GM19351 (cell line): ENCODE results near the gene SLC16A7.
A peak's percentile ranks its signal among the peaks of the same experiment; 100 is the strongest.

Source experiments
- ATAC-seq: cut with Tn5 transposase; IDR thresholded peaks from one replicate; pipeline ENCODE4 v1.9.1; 2021; ENCODE audit warnings: mild to moderate bottlenecking, moderate library complexity; ENCODE audit not compliant: unreplicated experiment

SLC16A7 gene

DNA sequence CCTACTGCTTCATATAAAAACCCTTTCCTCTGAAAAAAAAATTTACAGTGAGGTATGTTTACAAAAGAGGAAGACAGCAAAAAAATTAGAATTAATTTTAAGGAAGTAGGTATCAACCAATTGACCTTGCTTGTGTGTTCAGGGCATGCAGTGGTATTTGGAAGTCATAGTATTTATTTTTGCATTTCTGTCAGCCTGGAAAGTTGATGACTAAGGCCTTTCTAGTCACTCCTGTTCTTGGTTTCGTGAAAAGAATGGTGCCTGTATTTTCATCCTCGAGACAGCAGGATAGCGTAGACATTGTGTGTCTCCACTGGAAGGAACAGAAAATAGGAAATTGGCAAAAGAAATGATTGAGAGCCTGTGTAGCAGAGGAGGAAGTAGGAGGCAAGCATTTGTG lies 24.5 kb downstream of the SLC16A7 start:
- peak; percentile 37 for ATAC-seq

DNA sequence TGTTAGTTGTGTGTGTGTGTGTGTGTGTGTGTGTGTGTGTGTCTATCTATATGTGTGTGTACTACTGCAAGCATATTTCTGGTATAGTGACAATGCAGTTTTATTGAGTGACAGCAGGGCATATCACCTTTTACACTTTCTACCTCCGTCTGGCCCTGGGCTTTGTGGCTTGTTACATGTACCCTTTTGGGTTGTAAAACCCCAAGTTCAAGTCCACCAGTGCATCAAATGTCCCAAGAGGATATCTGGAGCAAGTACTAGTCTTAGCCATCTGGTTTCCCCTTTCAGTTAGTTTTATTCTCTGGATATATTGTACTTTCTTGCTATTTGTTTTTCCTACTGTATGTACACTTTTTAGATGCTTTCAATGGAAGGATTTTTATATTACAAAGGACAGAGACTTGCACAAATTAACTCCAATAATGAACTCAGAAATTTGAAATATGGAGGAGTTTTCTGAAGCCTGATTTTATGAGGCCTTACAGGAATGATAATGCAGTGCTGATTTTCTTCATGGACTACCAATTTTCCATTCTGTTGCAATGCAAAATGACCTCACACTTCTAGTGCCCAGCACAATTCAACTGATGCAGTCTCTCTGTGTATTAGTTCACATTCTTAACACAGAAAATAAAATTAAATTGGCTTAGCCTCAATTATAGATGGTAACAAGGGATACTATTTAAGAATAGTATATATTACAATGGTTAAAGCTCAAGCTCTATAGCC lies 29.1 kb downstream of the SLC16A7 start:
- no peak for ATAC-seq

DNA sequence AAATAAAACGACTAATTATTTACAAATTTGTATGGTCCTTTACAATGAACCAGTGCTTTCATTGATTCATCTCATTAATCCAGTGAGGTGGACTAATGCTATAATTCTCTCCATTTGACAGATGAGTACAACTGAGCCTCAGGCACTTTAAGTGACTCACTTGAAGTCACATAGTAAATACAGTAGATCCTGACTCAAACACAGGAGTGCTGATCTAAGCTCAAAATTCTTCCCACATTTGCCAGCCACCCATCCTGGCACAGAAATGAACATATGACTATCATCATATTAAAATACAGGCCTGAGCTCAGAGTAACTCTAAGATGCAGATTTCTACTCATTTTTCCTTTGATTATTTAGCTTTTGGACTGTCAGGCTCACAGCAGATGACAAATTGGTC lies 30.6 kb downstream of the SLC16A7 start:
- ATAC-seq, result no peak

DNA sequence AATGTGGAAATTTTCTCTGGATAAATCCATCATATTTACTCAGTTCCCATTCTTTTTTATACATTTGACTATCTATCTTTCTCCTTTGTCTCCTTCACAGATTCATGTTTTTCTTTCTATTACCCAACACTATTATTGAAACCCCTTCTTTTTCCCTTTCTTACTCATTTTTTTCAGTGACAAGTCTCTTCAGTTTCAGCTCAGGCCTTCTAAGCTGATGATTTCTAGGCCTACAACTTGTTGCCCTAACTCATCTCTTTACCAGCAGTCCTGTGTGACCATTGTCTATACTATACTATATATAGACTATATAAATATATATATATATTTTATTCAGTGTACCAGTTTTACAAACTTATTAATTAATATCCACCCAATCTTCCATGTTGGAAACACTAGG lies 31.8 kb downstream of the SLC16A7 start:
- peak; percentile 57 for ATAC-seq

DNA sequence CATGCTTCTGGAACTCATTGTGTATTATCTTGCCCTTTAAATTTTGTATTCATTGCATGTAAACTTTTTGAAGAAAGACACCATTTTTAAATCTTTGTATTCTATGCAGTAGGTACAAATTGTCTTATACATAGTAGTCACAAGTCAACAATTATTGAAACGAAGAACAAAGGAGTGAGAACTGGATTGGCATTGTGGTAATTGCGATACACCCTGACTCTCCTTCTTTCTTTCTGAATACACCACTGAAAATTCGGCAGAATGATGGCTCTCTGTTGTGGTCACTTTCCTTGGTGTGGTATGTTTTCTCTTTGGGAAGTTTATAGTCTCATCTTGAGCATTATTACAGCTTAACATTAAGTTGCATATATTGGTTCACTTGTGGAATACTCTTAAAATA lies 34.1 kb downstream of the SLC16A7 start:
- ATAC-seq, result no peak

DNA sequence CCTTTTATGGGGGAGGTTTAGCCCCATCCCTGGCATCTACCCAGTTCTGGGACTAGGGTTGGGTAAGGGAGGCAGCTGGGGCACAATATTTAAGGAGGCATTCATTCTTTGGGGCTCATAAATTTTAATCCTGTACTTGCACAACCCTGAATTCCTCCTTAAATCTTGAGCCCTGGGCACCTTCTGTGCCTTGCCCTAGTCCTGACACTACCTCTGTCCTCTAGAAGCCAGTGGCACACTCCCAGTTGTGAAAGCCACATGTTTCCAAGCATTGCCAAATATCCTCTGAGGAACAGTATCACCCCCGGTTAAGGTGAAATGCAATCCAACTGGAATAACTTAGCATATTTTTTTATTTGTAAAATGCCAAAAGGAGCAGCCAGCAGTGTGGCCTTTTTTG lies 36.6 kb downstream of the SLC16A7 start:
- ATAC-seq, result no peak

DNA sequence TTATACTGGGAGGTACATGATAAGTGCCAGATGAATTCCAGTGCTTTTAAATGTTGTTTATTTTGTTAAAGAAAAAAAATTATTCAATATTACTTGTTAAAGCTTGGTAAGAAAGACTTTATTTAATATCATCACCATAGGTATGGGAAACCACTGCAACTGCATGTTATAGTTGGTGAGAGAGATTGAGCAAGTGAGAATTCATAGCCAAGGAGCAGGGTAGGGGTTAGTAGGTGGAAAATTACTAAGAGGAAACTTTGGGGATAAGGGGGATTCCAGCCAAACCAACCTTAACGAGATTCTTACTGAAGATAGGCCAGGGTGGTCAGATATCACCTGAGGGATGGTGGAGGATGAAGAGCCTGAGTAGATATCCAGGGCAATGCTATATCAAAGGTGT lies 38.4 kb downstream of the SLC16A7 start:
- no peak for ATAC-seq

DNA sequence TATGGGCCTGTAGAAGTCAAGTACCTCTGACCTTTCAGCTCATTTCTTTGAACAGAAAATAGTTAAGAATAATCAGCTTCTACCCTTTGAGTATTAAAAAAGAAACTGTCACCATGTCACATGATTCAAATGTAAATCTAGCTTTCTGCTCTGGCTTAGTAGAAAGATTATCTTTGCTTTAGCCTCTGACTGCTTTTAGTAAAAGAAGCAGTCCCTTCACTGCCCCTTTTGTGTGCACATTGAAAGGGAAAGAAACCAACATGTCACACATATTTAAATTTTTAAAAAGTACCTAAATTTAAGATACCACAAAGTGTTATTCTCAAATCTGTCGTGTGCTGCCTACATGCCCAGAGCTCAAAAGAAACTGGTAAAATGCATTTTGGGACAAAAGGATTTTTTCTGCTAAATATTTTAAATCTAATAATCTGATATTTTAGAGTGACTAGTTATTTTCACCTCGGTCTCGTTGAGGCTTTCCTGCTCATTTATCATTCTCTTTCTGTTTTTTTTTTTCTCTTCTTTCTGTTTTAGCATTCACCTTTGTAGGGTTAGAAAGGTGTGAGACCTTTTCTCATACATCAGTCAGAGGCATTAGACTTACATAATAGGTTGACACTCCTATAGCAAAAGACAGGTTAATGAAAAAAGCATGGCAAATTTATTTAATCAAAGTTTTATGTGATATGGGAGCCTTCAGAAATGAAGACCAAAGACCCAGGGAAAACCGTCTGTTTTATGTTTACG lies 41.3 kb downstream of the SLC16A7 start:
- ATAC-seq, result peak; percentile 60

DNA sequence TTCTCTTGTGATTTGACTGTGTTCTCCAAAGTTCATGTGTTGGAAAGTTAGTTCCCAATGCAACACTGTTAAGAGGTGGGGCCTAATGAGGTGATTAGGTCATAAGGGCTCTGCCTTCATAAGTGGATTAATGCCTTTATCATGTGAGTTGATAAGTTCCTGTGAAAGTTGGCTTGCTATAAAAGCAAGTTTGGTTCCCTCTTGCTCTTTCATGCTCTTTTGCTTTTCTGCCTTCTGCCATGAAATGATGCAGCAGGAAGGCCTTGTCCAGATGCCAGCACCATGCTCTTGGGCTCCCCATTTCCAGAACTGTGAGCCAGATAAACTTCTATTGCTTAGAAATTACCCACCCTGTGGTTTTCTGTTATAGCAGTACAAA lies 41.9 kb downstream of the SLC16A7 start:
- ATAC-seq, result no peak

DNA sequence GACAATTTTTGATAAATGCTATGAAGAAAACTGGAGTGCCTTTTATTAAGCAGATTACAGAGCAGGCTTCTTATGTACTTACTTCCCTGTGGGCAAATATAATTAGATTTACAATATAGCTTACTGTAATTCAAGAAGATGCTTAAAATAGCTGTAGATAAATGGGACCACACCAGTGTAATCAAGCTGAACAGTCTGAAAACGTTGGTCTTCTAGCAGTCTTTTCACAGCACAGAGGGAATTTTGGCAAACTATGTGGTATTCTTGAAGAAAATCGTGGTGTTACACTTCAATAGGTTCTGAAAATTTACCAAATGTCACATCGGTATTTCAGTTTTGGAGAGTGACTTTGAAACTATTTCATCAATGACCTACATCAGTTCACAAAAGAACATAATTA lies 47.7 kb downstream of the SLC16A7 start:
- ATAC-seq, result no peak

DNA sequence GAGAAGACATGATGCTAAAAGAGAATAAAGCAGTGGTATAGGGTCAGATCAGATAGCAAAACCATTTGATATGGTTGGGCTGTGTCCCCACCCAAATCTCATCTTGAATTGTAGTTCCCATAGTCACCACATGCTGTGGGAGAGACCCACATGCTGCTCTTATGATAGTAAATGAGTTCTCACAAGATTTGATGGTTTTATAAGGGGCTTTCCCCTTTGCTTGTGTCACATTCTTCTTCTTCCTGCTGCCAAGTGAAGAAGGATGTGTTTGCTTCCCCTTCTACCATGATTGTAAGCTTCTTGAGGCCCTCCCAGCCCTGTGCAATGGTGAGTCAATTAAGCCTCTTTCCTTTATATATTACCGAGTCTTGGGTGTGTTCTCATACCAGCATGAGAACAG lies 49.4 kb downstream of the SLC16A7 start:
- no peak for ATAC-seq

DNA sequence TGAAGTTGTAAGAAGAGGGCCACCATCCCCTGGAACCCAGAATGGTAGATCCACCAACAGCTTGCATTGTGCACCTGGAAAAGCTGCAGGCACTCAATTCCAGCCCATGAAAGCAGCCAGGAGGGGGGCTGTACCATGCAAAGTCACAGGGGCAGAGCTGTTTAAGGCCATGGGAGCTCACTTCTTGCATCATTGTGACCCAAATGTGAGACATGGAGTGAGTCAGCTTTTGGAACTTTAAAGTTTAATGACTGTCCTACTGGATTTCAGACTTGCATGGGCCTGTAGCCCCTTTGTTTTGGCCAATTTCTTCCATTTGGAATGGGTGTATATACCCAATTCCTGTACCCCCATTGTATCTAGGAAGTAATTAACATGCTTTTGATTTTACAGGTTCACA lies 50.8 kb downstream of the SLC16A7 start:
- ATAC-seq, result no peak

DNA sequence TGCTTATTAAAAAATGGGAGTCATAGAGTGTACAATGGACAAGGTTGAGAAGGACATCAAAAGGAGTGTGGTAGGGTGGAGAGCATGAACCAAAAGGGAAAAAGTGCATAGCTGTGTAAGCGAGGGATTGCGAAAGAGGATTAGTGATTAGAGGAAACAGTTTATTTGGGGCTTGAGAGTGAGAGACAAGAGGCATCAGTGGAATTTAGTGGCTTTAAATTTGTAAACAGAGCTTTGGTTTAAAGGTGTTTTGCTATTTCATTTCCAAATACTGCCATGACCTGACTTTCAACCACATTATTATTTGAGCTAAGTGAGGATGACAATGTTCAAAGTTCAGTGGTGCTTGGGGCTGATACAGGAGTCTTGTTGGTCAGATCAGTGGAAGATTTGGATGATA lies 53.4 kb downstream of the SLC16A7 start:
- no peak for ATAC-seq

DNA sequence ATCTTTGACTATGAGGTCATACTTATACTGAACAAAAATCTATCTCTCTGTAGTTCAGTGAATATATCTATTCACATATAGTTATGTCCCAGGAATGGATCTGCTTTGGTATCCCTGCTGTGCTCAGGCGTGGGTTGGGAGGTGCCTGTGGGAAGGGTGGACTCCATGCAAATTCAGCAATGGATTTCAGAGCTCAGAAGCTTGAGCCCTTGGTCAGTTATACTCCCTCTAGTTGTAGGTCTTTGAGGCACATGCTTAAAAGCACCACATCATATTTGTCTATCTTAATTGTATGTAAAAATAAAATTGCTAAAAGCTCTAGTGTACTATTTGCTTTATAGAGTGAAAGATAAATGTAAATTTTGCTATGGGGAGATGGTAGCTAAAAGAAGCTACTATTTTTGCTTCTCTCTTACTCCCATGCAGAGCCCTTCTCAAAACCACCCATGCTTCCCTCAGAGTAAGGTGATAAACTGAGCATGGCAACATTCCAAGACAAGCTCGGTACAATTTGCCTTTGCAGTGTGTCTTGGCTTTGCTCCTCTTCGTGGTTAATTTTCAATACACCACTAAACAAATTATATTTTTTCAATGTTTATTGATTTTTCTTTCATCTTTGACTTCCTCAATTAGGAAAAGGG lies 54.9 kb downstream of the SLC16A7 start:
- no peak for ATAC-seq

DNA sequence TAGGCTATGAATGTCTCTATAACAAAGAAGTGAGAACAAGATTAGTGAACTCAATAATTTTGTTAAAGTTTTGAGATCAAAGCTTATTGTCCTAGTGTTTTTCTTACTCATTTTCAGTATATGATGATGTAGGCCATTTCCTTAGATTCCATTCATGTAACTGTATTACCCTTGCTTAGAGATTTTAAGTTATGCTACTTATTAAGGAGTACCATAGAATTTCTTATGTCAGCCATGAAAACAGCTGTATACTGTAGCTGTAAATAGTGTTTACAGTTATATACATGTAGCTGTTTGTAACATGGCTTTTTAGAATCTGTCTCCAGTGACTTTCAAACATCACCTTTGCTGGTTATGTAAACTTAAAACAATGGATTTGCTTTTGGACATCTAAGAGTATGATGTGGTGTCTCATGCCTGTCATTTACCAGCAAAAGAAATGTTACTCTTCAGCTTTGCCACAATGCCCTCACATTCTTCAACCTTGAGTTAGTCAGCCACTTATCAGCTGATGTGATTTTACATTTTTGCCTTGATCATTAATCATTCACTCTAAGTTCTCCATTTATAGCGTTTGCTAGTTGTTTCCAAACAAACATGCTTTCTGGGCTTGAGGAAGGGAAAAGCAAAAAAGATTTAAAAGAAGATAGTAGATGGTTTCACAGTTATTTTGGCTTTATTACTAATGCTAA lies 55.5 kb downstream of the SLC16A7 start:
- ATAC-seq, result no peak

DNA sequence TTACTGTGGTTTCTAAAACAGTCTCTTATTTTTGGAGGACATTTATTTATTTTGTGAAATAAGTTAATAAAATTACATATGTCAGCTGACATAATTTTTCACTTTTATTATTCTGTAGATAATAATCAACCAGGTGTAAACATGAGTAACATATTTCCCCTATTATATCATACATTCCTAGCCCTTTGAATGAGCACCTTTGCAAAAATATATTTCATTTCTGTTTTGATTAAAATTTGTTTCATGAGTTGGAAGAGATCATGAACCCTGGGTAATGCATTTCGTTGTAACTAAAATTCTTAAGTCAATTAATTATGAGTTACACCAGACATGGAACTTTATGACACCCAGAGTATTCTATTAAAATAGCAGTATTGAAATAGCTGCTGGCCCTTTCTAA lies 56.3 kb downstream of the SLC16A7 start:
- ATAC-seq, result no peak

DNA sequence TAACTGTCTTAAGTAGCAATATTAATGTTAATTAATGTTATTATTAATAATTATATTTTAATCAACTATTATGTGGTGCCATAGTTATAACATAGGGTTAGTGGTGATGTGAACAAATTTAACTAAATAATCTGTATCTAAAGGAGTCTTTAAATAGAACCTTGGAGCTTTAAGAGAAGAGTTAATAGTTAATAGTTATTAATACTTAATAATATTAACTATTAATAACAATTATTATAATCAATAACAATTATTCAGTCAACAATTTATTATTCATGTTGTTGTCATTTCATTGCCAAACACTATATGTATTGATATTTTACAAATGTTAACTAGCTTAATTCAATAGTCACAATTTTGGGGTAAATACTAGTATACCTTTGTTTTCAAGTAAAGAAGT lies 58.2 kb downstream of the SLC16A7 start:
- no peak for ATAC-seq

DNA sequence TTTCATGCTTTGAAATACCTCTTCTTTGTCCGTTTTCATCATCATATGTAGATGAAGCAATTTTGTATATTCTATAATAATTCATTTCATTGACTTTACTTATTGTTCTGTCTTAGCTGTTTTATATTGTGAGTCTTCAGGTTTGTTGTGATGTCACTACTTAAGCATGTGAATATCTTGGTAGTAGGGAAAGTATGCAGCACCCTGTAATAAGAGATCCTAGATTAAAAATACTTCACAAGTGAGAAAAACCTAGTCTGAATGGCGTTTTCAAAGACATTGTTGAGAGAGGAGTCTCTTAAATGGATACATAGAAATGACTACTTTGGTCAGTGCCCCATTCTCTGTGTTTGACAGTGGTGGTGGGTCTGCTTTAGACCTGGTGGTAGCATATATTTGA lies 61.4 kb downstream of the SLC16A7 start:
- ATAC-seq, result no peak

DNA sequence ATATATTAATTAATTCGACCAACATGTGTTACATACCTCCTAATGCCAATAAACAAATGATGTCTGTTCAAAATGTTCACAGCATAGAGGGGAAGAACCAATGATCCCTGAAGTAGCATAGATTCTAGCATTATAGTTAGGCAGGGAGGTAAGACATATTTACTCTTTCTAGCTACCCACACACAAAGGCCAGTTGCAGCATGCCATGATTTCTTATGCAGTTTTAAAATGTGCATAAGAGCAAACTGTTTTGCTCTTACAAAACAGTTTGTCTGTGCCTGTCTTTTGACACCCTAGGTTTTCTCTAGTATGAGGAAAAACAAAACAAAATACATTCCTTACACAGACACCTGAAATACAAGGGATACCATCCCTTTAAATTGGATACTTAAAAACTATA lies 61.9 kb downstream of the SLC16A7 start:
- ATAC-seq, result no peak

DNA sequence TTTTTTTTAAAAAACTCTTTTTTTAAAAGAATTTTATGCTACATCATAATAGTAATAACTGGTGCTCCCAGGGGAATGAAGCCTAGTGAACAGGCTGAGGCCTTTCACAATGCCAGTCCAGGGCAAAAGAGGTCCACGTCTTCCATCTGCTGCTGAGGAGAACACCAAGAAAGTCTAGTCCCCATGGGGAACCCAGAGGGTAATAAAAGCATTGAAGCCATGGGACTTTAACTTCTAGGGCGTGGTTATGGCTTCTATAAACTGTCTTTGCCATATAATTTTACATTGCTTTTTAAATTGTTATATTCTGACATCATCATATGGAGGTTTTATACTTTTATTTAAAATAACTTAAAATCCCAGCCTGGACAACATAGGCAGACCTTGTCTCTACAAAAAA lies 64.3 kb downstream of the SLC16A7 start:
- no peak for ATAC-seq

DNA sequence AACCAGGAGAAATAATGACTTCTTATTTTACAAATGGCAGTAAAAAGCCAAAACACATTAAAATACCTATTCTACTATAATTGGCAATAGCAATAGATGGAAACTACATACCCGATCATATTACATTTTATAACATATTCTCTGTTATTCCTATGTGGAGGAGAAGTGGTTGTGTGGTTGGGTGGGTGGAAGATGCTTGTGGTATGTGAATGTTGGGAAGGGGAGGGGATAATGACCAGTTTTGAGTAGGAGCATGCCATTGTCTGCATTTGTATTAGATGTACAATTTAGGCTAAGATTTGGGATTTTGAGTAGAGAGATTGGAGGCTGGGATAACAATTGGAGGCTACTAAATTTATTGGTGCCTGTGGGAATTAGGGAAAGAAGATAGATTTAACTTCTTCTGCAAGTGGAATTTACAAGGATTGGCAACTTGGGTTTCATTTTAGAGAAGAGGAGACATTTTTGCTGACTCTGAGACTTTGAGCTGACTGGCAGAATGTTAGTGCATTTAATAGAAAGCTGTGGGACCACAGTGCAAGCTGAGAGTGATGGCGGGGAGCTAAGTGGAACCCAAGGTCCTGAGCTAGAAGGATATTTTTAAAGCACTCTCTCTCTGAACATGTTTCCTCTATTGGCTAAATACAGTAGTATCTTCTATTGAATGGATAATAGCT lies 65.2 kb downstream of the SLC16A7 start:
- ATAC-seq, result no peak
